C4-2B (cell line): Measurements from ENCODE around the gene WDR76.

Experiments
- ZFX ChIP-seq: fragments of 450-650 bp; IDR thresholded peaks from 2 replicates; pipeline ENCODE4 v1.6.1; 2017
- TF ChIP-seq, protein P1 (sequence below): fragments of 450-650 bp; conservative IDR thresholded peaks from 2 replicates; pipeline ENCODE4 v1.5.1; 2017; ENCODE audit warnings: mild to moderate bottlenecking

DNA sequence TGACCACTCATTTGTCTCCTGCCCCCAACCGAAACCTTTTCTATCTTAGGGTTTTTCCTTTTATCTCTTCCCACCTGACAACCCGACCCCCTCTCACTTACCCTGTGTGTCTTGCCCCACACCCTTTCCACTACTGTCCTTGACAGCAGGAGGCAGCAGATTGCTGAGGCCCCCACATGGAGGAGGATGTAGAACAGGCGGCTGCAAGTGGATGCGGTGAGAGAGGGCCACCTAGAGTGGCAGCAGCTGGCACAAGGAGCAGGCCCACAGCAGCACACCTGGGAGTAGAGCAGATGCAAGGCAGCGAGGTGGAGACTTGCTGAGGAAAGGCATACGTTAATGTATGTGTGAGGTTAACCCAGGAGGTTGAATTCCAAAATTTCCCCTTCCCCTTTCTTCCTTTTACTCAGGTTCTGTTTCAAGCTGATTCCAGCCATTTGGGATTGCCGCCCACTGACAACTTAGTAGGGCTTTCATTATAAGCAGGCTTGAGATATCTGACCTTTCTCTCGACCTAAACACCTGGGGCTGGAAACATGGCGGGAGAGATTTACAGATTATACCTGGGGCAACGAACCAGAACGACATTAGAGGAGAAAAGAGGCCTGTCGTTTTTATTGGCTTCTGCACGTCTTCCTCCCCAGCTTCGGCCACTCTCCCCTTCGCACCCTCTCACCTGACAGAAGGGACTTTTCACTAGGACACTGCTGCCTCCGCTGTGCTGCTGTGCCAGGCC, 27.4 kb upstream of the WDR76 start:
- TF ChIP-seq, protein P1, sequence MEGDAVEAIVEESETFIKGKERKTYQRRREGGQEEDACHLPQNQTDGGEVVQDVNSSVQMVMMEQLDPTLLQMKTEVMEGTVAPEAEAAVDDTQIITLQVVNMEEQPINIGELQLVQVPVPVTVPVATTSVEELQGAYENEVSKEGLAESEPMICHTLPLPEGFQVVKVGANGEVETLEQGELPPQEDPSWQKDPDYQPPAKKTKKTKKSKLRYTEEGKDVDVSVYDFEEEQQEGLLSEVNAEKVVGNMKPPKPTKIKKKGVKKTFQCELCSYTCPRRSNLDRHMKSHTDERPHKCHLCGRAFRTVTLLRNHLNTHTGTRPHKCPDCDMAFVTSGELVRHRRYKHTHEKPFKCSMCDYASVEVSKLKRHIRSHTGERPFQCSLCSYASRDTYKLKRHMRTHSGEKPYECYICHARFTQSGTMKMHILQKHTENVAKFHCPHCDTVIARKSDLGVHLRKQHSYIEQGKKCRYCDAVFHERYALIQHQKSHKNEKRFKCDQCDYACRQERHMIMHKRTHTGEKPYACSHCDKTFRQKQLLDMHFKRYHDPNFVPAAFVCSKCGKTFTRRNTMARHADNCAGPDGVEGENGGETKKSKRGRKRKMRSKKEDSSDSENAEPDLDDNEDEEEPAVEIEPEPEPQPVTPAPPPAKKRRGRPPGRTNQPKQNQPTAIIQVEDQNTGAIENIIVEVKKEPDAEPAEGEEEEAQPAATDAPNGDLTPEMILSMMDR, result no peak
- TF ChIP-seq ZFX, result no peak
